Spleen (tissue), 7 donors: Measurements from ENCODE around the gene TNFRSF17.
"Not testable (repeated sequence)": the region's sequence is repeated elsewhere in the genome, so short reads cannot be mapped to it uniquely, and the experiment has no call there.

Experiments used
- POLR2A ChIP-seq, 3 donors: fragments of 450-650 bp; IDR thresholded peaks; one replicate each; pipeline ENCODE4 v1.5.1; 2017; ENCODE audit warnings: antibody characterized with exemption in 3 of 3, mild to moderate bottlenecking in 1 of 3
- POLR2AphosphoS5 ChIP-seq, 3 donors: sonication (generic); formaldehyde crosslinking; IDR thresholded peaks; one replicate each; pipeline ENCODE4 v1.5.1; 2017; ENCODE audit warnings: antibody characterized with exemption in 3 of 3
- TF ChIP-seq, protein P1 (sequence below), 11 experiments: fragments of 200-600 bp in 7 of 11; fragments of 450-650 bp in 4 of 11; sonication (generic) in 4 of 11; IDR thresholded peaks in 8 of 11; conservative IDR thresholded peaks in 3 of 11; 1 replicate in 7 of 11; 2 replicates in 4 of 11; pipeline versions ENCODE4 v1.4.0 to v1.8.0; 2016 to 2021; ENCODE audit warnings: antibody characterized with exemption in 11 of 11, inconsistent platforms in 4 of 11, mild to moderate bottlenecking in 1 of 11
- donor health status: DM: no; HTN: no; CAD: no; lungs with moderate emphysema.
- donor health status: DM: no; HTN: no; CAD: no.
- donor health status: DM: no; HTN: no; CAD: no.

DNA sequence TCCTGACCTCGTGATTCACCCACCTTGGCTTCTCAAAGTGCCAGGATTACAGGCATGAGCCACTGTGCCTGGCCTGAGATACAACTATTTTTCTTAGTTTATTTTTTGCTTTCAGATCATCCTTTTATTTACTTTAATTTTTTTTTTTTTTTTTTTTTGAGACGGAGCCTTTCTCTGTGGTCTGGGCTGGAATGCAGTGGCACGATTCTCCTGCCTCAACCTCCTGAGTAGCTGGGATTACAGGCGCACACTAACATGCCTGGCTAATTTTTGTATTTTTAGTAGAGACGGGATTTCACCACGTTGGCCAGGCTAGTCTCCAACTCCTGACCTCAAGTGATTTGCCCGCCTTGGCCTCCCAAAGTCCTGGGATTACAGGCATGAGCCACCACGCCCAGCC is 11.4 kb upstream of the TNFRSF17 start:
- TF ChIP-seq, protein P1, sequence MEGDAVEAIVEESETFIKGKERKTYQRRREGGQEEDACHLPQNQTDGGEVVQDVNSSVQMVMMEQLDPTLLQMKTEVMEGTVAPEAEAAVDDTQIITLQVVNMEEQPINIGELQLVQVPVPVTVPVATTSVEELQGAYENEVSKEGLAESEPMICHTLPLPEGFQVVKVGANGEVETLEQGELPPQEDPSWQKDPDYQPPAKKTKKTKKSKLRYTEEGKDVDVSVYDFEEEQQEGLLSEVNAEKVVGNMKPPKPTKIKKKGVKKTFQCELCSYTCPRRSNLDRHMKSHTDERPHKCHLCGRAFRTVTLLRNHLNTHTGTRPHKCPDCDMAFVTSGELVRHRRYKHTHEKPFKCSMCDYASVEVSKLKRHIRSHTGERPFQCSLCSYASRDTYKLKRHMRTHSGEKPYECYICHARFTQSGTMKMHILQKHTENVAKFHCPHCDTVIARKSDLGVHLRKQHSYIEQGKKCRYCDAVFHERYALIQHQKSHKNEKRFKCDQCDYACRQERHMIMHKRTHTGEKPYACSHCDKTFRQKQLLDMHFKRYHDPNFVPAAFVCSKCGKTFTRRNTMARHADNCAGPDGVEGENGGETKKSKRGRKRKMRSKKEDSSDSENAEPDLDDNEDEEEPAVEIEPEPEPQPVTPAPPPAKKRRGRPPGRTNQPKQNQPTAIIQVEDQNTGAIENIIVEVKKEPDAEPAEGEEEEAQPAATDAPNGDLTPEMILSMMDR (IDR thresholded peaks at IDR 0.05 in 8 of 11, conservative IDR thresholded peaks at IDR 0.05 in 3 of 11): not testable (repeated sequence)
- not testable (repeated sequence) for TF ChIP-seq POLR2A, POLR2AphosphoS5 (IDR thresholded peaks at IDR 0.05)
